GM18511 (cell line): ENCODE data around the gene IDH3G.

Source experiments
- ATAC-seq: cut with Tn5 transposase; IDR thresholded peaks from one replicate; pipeline ENCODE4 v1.9.1; 2021; ENCODE audit warnings: mild to moderate bottlenecking, moderate library complexity; ENCODE audit not compliant: unreplicated experiment

The IDH3G gene

DNA sequence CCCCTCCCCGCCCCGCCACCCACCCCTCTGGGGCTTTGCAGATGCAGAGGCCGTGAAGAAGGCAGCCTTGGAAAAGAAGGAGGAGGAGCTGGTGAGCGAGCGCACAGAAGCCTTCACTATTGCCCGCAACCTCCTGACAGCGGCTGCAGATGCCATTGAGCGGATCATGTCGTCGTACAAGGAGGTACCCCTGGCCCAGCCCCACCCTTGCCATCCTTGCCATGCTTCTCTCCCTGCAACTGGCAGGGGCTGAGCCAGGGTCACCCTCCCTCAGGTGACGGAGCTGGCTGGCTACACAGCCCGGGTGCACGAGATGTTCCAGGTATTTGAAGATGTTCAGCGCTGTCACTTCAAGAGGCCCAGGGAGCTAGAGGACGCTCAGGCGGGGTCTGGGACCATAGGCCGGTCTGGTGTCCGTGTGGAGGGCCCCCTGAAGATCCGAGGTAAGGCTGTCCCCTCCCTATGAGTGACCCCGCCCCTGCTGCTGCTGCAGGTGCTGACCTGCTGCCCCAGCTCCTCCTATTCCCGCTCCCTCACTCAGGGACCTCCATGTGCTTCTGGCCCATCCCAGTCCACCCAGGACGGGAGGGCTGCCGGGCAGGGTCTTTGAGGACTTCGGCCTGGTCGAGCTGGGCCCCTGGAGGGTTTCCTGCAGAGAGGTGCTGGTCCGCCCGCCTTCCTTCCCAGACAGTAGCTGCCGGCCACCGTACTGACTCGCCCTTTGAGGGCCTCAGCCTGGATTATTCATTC, 57.9 kb downstream of the IDH3G start:
- ATAC-seq = no peak
